Smooth muscle cell (in vitro differentiated cells): ENCODE results near the gene ERI3. TPM values are rescaled to one million over a fixed set of nuclear protein-coding genes. Genes with fewer than 3 reads are reported as not detected.

Experiments
- DNase-seq: peaks from one replicate; lab custom pipeline; 2025; ENCODE audit not compliant: unreplicated experiment; lab: John Stamatoyannopoulos, UW
- H2AFZ ChIP-seq: fragments of 200-600 bp; sonication (generic); 2 replicates; pipeline ENCODE4 v1.6.0; 2016; ENCODE audit warnings: antibody characterized with exemption, low read depth, mild to moderate bottlenecking
- H3F3A ChIP-seq: fragments of 200-600 bp; sonication (generic); 2 replicates; pipeline ENCODE4 v1.6.0; 2017; ENCODE audit warnings: antibody characterized with exemption, low read depth
- H3K27ac ChIP-seq: fragments of 200-600 bp; sonication (generic); 2 replicates; pipeline ENCODE4 v1.5.1; 2016; ENCODE audit warnings: low read depth, mild to moderate bottlenecking
- H3K27me3 ChIP-seq: fragments of 200-600 bp; sonication (generic); 2 replicates; pipeline ENCODE4 v1.6.1; 2016; ENCODE audit warnings: low read depth, mild to moderate bottlenecking
- H3K36me3 ChIP-seq: fragments of 200-600 bp; sonication (generic); 2 replicates; pipeline ENCODE4 v1.5.1; 2016; ENCODE audit warnings: low read depth
- H3K4me1 ChIP-seq: fragments of 200-600 bp; sonication (generic); 2 replicates; pipeline ENCODE4 v1.5.1; 2016; ENCODE audit warnings: low read depth
- H3K4me2 ChIP-seq: fragments of 200-600 bp; sonication (generic); 2 replicates; pipeline ENCODE4 v1.6.0; 2016; ENCODE audit warnings: mild to moderate bottlenecking
- H3K4me3 ChIP-seq: fragments of 200-600 bp; sonication (generic); 2 replicates; pipeline ENCODE4 v1.5.1; 2016; ENCODE audit warnings: mild to moderate bottlenecking
- H3K79me2 ChIP-seq: fragments of 200-600 bp; sonication (generic); 2 replicates; pipeline ENCODE4 v1.6.0; 2016; ENCODE audit warnings: low read depth, mild to moderate bottlenecking
- H3K9ac ChIP-seq: fragments of 200-600 bp; sonication (generic); 2 replicates; pipeline ENCODE4 v1.6.0; 2016; ENCODE audit warnings: low read depth
- H3K9me3 ChIP-seq: fragments of 200-600 bp; sonication (generic); replicated peaks from 2 replicates; pipeline ENCODE4 v1.5.1; 2016; ENCODE audit warnings: low read depth
- H4K20me1 ChIP-seq: fragments of 200-600 bp; sonication (generic); 2 replicates; pipeline ENCODE4 v1.6.0; 2016; ENCODE audit warnings: low read depth
- WGBS: methylation state at CpG from one replicate; pipeline ENCODE4 v1.1.7; 2016; ENCODE audit warnings: low lambda C conversion rate; 5-methylcytosine and 5-hydroxymethylcytosine counted together
- polyA plus RNA-seq: library from polyadenylated mRNA; unstranded; fragments of >200 nt; fragmentation: Nextera tagmentation; extraction: Ambion mirVana; gene quantifications from 2 replicates; pipeline ENCODE4 v1.2.1, GENCODE V29; 2016
- total RNA-seq: library from RNA; depleted of rRNA; stranded (reverse); fragments of >200 nt; gene quantifications from 2 replicates; pipeline ENCODE4 v1.2.3, GENCODE V29; 2014
- TF ChIP-seq, protein P1 (sequence below): fragments of 200-600 bp; sonication (generic); IDR thresholded peaks from 2 replicates; pipeline ENCODE4 v1.5.1; 2017; ENCODE audit warnings: borderline replicate concordance, mild to moderate bottlenecking, antibody characterized with exemption; ENCODE audit not compliant: insufficient read depth, poor library complexity, severe bottlenecking

The ERI3 gene
- total and polyA plus RNA-seq, 2 experiments from 2014 or later: 91.2 to 112 TPM

DNA sequence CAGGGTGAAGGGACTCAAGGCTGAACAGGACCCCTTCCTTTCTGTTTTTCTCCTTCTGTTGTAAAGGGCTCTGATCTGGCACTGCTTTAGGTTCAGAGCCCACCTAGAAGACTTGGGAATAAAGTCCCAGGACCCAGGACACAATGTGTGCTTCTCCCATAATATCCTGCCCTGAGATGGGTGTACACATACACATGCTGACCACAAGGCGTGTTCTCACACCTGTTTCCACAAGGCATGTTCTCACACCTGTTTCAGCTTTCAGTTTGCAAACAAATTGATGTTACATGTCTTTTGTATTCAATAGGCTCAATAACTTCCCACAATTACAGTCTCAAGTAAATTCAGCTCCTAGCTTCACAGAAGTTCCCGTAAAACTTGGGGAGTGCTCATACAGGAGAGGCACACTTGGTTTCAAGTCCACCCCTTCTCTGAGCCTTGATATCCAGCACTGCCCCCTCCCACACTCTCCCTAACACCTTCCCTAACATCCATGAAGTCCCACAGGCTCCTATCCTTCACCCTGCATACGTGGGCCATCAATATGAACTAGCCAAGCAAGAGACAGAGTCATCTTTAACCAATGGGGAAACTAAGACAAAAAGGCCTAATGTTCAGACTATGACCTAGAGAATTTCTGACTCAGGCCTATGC lies 41.7 kb downstream of the ERI3 start:
- 98% methylated on average over 3 of the region's 3 CpGs for WGBS
- no peaks in the 10 kb centered on the region for H3K9me3 ChIP-seq
- no peaks in the 10 kb centered on the region for H3F3A ChIP-seq
- H3K9ac ChIP-seq: no peak overlapping the region
- H3K27me3 ChIP-seq: no peaks in the 10 kb centered on the region
- TF ChIP-seq, protein P1, sequence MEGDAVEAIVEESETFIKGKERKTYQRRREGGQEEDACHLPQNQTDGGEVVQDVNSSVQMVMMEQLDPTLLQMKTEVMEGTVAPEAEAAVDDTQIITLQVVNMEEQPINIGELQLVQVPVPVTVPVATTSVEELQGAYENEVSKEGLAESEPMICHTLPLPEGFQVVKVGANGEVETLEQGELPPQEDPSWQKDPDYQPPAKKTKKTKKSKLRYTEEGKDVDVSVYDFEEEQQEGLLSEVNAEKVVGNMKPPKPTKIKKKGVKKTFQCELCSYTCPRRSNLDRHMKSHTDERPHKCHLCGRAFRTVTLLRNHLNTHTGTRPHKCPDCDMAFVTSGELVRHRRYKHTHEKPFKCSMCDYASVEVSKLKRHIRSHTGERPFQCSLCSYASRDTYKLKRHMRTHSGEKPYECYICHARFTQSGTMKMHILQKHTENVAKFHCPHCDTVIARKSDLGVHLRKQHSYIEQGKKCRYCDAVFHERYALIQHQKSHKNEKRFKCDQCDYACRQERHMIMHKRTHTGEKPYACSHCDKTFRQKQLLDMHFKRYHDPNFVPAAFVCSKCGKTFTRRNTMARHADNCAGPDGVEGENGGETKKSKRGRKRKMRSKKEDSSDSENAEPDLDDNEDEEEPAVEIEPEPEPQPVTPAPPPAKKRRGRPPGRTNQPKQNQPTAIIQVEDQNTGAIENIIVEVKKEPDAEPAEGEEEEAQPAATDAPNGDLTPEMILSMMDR: no peak
- peaks cover 6% of the 10 kb centered on the region for H3K36me3 ChIP-seq
- no peaks in the 10 kb centered on the region for H3K79me2 ChIP-seq
- no peak overlapping the region for H3K4me2 ChIP-seq
- H3K4me1 ChIP-seq: no peaks in the 10 kb centered on the region
- peaks cover 57% of the 10 kb centered on the region for H4K20me1 ChIP-seq
- H3K27ac ChIP-seq: no peak overlapping the region
- no peak overlapping the region for H3K4me3 ChIP-seq
- no peak for DNase-seq
- H2AFZ ChIP-seq: no peak overlapping the region

DNA sequence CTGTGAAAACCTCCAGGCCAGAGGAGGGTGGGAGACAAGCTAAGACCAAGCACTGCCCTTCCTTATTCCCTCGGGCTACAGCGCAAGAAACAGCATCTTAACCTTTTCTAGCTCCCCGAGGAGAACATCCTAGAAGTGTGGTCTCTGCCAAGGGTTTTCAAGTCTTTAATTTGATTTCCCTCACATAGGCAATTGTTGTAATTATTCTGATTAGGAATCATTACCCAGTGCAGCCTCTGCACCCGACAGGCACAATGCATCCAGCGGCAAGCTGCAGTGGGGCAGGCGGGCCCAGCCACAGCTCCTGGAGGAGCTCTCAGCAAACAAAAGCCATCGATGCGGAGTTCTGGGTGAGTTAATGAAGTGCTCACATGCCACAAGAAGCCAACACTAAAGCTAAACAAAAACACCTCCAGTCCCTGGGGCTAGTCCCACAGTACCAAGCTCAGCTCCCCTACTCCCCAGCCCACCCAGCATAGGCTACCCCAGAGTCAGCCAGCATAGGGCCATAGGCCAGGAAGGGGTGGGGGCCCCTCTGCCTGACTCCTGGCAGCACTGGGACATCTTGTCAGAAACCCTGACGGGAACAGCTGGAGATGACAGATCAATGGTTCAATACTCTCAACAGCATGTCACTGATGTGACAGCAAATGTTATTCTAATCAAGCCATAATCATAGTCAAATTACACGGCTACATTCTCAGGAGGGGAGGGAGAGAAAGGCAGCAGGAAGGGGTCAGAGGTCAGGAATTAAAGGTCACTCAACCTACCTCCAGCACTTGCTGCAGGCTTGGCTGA lies 42.5 kb downstream of the ERI3 start:
- TF ChIP-seq, protein P1: no peak
- WGBS: 96% methylated on average over 10 of the region's 10 CpGs

DNA sequence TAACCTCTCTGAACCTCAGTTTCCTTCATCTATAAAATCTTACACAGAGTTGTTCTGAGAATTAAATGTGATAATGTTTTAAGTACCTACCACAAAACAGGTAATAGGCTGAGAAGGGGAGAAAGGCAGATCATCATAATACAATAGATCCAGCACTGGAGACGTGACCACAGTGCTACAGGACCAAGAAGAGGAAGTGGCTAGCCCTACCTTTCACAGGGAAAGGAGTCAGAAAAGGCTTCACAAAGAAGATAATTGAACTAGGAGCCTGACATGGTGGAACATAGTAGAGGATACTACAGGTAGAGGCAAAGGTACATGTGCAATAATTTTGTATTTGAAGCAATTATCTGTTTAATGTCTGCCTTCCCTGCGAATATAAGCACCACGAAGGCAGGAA lies 45.1 kb downstream of the ERI3 start:
- Histone ChIP-seq H3K27me3 (no peaks in the 10 kb centered on the region), H4K20me1 (peaks cover 29% of the 10 kb centered on the region), H2AFZ (no peak overlapping the region), H3K27ac (no peak overlapping the region), H3K36me3 (peaks cover 6% of the 10 kb centered on the region), H3K4me3 (no peak overlapping the region), H3K4me1 (no peaks in the 10 kb centered on the region), H3K79me2 (no peaks in the 10 kb centered on the region), H3K4me2 (no peak overlapping the region), H3F3A (no peaks in the 10 kb centered on the region), H3K9ac (no peak overlapping the region), H3K9me3 (no peaks in the 10 kb centered on the region)
- TF ChIP-seq, protein P1: no peak
- 97% methylated on average over 3 of the region's 3 CpGs for WGBS
- DNase-seq: no peak

More for the DNA sequence above, 42.5 kb downstream of the ERI3 start:
- Histone ChIP-seq H3K9ac (no peak overlapping the region), H4K20me1 (peaks cover 50% of the 10 kb centered on the region), H3F3A (no peaks in the 10 kb centered on the region), H3K36me3 (peaks cover 6% of the 10 kb centered on the region), H3K79me2 (no peaks in the 10 kb centered on the region), H3K4me3 (no peak overlapping the region), H3K27ac (no peak overlapping the region), H3K27me3 (no peaks in the 10 kb centered on the region), H3K4me1 (no peaks in the 10 kb centered on the region), H3K4me2 (no peak overlapping the region), H3K9me3 (no peaks in the 10 kb centered on the region), H2AFZ (no peak overlapping the region)
- no peak for DNase-seq
